AG10803 (cell line): Measurements from ENCODE around the gene TRIM32.

Experiments used
- DNase-seq: peaks from one replicate; pipeline ENCODE4 v3.0.0; 2010; ENCODE audit warnings: low read depth
- H3K4me3 ChIP-seq: 2 replicates; pipeline ENCODE4 v1.5.1; 2011; ENCODE audit warnings: mild to moderate bottlenecking, low read length, control low read depth
- TF ChIP-seq, protein P1 (sequence below): conservative IDR thresholded peaks from 2 replicates; pipeline ENCODE4 v1.5.1; 2011; ENCODE audit warnings: mild to moderate bottlenecking, low read length, control low read depth, inconsistent platforms

The TRIM32 gene

DNA sequence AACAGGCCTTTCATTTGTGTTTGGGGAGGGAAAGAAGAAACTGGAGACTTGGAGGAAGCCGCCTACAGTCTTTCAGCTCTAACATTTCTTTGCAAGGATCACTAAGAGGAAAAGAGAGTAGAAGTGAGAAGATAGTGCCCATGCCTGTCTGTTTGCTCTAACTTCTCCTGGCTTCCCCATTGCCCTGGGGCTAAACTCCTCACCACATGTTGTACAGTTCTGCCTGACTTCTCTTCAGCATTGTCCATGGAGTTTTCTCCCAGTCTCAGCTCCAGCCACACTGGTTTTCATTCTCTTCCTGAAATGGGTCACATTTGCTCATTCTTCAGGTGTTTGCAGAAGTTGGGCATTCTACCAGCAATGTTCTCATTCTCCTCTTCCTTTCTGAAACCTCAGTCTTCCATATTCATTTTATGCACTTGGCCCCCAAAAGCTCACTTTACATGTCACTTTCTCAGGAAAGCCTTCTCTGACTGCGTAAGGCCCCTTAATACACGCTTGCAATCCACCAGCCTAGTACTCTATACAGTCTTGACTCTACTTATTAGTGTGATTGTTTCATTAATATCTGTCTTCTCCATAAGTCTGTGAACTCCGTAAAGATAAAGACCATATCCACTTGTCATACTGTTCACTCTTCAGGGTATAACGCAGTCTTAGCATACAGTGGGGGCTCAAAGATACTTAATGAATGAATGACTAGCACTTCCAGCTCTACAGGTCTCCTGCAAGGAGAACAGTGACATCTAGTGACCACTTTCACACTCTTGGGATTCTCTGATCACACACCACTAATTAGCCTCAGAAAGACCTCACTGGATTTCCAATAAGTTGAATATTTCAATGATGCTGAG lies 40.2 kb upstream of the TRIM32 start:
- DNase-seq = peak; percentile 80
- no peak overlapping the region for H3K4me3 ChIP-seq
- TF ChIP-seq, protein P1, sequence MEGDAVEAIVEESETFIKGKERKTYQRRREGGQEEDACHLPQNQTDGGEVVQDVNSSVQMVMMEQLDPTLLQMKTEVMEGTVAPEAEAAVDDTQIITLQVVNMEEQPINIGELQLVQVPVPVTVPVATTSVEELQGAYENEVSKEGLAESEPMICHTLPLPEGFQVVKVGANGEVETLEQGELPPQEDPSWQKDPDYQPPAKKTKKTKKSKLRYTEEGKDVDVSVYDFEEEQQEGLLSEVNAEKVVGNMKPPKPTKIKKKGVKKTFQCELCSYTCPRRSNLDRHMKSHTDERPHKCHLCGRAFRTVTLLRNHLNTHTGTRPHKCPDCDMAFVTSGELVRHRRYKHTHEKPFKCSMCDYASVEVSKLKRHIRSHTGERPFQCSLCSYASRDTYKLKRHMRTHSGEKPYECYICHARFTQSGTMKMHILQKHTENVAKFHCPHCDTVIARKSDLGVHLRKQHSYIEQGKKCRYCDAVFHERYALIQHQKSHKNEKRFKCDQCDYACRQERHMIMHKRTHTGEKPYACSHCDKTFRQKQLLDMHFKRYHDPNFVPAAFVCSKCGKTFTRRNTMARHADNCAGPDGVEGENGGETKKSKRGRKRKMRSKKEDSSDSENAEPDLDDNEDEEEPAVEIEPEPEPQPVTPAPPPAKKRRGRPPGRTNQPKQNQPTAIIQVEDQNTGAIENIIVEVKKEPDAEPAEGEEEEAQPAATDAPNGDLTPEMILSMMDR = peak; percentile 89

DNA sequence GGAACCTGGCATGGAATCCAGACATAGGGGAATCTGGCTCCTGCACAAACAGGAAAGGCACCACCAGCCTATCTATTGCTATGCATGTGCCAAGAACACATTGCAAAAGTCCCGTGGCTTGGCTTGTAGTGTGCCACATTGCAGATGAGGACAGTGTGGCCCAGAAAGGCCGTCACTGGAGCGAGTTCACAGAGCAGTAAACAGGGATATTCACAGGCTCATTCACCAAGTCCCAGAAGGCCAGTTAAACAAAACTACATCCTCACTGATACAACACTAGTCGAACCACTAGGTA lies 39.6 kb upstream of the TRIM32 start:
- TF ChIP-seq, protein P1 = no peak
- no peak for DNase-seq
- no peak overlapping the region for H3K4me3 ChIP-seq

DNA sequence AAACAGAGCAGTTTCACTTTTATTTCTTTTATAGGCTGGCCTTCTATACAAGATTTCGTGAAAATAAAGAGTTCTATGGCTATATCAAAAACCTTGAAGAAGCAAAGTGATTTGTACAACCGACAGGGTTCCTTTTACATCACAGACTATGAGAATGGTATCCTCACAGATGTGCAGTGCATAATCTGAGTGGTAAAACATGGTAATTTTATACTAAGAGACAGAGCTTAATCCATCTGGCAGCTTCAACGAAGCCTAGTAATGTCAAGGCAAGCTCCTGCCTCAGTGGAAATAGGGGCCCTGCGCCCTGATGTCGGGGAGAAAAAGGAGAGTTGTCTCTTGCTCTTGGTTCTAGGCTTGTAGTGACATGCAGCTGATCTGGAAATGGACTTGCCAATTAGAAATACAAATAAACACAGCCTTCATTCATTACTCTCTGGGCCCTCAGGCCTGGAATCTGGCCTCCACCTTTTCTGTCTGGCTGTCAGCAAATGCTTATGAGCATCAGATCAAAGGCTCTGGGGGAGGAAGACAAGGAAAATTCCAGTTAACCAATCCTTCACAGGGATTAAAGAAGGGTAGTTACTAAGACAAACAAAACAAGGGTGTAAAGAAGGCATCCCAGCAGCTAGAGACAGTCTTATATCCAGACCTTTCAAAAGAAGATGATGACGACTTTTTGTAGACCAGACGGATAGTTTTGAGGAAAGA lies 33.6 kb upstream of the TRIM32 start:
- TF ChIP-seq, protein P1 = no peak
- no peak overlapping the region for H3K4me3 ChIP-seq
- DNase-seq = peak; percentile 11

DNA sequence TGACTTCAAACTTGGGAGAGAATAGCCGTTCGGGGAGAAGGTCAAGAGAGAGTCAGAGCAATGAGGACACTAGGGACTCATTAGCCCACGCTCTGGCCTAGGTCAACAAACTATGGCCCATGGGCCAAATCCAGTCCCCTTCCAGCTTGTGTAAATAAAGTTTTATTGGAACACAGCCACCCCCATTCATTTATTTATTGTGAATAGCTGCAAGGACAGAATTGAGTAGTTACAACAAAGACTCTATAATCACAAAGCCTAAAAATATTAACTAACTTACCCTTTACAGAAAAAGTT lies 33.1 kb upstream of the TRIM32 start:
- DNase-seq = no peak
- TF ChIP-seq, protein P1 = no peak

DNA sequence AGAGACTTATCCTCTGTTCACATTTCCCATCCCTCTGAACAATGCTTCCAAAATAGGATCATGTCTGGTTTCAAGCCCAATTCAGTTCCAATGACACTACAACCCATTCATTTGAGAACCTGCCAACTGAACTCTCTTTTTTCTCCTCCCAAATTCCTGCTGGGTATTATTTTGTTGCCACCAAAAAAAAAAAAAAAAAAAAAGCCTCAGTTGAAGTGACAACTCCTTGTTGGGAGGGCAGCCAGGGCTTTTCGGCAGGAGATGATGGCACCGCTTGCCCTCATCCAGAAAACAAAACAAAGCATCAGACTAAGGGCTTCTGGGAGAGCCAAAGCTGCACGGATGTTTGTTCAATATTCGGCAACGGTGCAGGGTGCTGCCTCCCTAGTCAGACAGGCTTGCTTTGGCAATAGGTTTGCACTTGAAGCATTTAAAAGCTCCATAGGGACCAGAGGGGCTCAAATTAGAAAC lies 30.6 kb upstream of the TRIM32 start:
- TF ChIP-seq, protein P1 = no peak

More for the DNA sequence above, 33.1 kb upstream of the TRIM32 start:
- no peak overlapping the region for H3K4me3 ChIP-seq

DNA sequence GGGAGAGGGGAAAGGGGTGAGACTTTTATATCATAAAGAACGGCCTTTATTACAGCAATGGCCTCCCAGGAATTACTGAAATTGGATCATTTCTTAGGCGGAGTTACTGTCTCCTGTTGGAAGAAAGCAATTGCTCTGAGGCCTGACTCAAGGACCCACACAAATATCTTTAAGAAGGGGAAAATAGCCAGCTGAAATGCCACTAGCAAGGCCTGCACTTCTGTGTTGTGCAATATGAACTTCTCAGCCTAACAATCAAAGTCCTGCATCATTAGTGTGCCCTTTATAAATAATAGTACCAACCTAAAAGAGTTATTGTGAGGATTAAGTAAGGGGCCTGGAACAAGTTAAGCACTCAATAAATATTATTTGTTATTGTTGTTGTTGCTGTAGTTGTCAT lies 30.1 kb upstream of the TRIM32 start:
- no peak overlapping the region for H3K4me3 ChIP-seq
- TF ChIP-seq, protein P1 = no peak
- peak; percentile 68 for DNase-seq

More for the DNA sequence above, 30.6 kb upstream of the TRIM32 start:
- no peak overlapping the region for H3K4me3 ChIP-seq
- DNase-seq = peak; percentile 19

DNA sequence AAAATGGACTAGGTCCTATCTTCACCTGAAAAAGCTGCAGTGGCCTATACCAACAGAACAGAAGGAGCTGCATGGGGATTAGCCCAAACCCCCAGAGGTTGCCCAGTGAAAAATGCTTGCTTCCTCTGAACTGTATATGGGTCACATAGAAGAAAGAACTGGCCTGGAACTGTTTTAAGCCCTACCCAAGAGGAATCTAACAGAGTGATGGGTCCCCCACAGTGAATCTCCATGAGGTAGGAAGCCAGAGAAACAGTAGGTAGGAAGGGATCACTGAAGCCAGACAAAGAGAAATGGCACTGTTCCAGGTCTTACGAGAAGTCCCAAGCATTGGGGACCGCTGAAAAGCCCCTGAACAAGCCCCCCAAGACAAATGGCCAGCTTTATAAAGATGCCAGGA lies 28.8 kb upstream of the TRIM32 start:
- DNase-seq = no peak
- TF ChIP-seq, protein P1 = no peak
- no peak overlapping the region for H3K4me3 ChIP-seq
